T-helper 1 cell treated with Interleukin-12 subunit alpha and Interleukin-12 subunit beta and Interleukin-4 antibody, amounts not matched to agents 30 μg/mL and 1 μg/mL, for 36 hours (primary cell): ENCODE results near the gene CASTOR1.

Experiments
- H3K27ac Mint-ChIP-seq: one replicate; pipeline ENCODE4 v1.8.0; 2021; ENCODE audit warnings: mild to moderate bottlenecking, mixed read lengths
- H3K27me3 Mint-ChIP-seq: one replicate; pipeline ENCODE4 v1.8.0; 2021; ENCODE audit warnings: low read depth, mixed read lengths
- H3K36me3 Mint-ChIP-seq: one replicate; pipeline ENCODE4 v1.8.0; 2021; ENCODE audit warnings: low read depth, mixed read lengths
- H3K4me1 Mint-ChIP-seq: one replicate; pipeline ENCODE4 v1.8.0; 2021; ENCODE audit warnings: low read depth, mixed read lengths
- H3K4me3 Mint-ChIP-seq: one replicate; pipeline ENCODE4 v1.8.0; 2021; ENCODE audit warnings: mild to moderate bottlenecking, moderate library complexity, mixed read lengths
- H3K9me3 Mint-ChIP-seq: one replicate; pipeline ENCODE4 v1.8.0; 2021; ENCODE audit warnings: mixed read lengths

Gene CASTOR1

DNA sequence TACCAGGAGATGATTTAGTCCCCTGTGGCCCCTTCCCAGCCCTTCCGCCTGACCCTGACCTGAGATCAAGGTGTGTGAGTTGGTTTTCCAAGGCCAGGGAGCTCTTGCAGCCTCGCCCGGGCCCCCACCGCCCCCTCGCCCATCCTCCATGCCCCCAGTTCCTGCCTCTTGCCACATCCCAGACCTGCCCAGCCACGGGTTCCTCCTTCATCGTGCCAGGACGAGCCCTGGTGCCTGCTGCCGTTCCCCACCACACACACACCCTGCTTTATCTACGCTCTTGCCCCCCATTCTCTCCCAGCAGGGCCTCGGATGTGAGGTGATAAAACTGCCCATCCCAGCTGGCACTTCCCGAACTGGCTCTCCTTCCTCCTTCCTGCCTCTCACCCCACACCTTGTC, 41.3 kb downstream of the CASTOR1 start:
- peaks cover 52% of the 10 kb centered on the region for H3K4me1 Mint-ChIP-seq
- no peaks in the 10 kb centered on the region for H3K27me3 Mint-ChIP-seq
- peaks cover 24% of the 10 kb centered on the region for H3K36me3 Mint-ChIP-seq
- H3K9me3 Mint-ChIP-seq: no peaks in the 10 kb centered on the region
- H3K27ac Mint-ChIP-seq: peak overlapping the region; percentile 82
- peak overlapping the region; percentile 86 for H3K4me3 Mint-ChIP-seq

GRCh38 chr22:30247561-30247960, 41.7 kb downstream of the CASTOR1 start:
- H3K27ac Mint-ChIP-seq: peak overlapping the region; percentile 38
- H3K4me3 Mint-ChIP-seq: peak overlapping the region; percentile 86

GRCh38 chr22:30246814-30247376, 42.4 kb downstream of the CASTOR1 start:
- Mint-ChIP-seq H3K27me3 (no peaks in the 10 kb centered on the region), H3K4me3 (peak overlapping the region; percentile 86), H3K27ac (peak overlapping the region; percentile 83), H3K4me1 (peaks cover 54% of the 10 kb centered on the region), H3K9me3 (no peaks in the 10 kb centered on the region), H3K36me3 (peaks cover 28% of the 10 kb centered on the region)

More at GRCh38 chr22:30247561-30247960, 41.7 kb downstream of the CASTOR1 start:
- H3K9me3 Mint-ChIP-seq: no peaks in the 10 kb centered on the region
- peaks cover 28% of the 10 kb centered on the region for H3K36me3 Mint-ChIP-seq
- H3K27me3 Mint-ChIP-seq: no peaks in the 10 kb centered on the region
- peaks cover 52% of the 10 kb centered on the region for H3K4me1 Mint-ChIP-seq

DNA sequence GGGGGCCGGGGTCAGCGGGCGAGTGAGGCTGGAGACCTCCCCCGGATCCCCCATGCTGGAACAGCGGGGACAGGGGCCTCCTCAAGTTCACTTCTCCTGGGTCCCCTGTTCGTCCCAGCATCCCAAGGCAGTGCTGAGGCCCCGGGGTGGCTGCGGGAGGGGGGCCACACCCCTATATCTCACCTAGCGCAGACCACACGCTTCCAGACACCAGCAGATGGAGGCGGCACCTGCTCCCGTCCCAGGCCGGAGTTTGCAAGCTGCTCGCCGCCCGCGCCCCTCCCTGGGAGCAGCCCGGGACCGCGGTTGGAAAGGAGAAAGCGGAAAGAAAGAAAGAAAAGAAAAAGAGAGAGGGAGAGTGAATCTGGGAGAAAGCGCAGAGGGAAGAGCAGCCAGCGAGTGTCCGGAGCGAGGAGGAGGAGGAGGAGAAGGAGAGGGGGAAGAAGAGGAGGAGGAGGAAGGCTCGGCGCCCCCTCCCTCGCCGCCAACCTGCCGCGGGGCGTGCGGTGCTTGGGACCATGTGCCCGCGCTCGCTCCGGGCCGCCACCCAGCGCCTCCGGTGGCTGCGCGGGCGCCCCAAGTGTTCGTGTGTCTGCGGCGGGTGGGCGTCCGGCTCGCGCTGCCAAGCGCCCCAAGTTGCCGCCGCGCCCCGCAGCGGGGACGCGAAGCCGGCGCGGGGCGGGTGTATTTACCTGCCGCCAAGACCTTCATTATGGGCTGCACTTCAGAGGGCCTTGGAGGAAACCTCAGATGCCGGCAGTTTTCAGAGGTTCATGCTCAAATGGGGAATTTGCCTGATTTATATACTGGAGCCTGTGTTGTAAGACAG, 43.1 kb downstream of the CASTOR1 start, which contains the start of gene LIF:
Gene LIF (minus strand): TSS at position 775 of the 829 bp plus-strand sequence. CDS start 64 bp downstream, at position 711.
- no peaks in the 10 kb centered on the region for H3K9me3 Mint-ChIP-seq
- H3K36me3 Mint-ChIP-seq: peaks cover 30% of the 10 kb centered on the region
- H3K4me3 Mint-ChIP-seq: peak within 1 kb of the TSS; percentile 97

DNA sequence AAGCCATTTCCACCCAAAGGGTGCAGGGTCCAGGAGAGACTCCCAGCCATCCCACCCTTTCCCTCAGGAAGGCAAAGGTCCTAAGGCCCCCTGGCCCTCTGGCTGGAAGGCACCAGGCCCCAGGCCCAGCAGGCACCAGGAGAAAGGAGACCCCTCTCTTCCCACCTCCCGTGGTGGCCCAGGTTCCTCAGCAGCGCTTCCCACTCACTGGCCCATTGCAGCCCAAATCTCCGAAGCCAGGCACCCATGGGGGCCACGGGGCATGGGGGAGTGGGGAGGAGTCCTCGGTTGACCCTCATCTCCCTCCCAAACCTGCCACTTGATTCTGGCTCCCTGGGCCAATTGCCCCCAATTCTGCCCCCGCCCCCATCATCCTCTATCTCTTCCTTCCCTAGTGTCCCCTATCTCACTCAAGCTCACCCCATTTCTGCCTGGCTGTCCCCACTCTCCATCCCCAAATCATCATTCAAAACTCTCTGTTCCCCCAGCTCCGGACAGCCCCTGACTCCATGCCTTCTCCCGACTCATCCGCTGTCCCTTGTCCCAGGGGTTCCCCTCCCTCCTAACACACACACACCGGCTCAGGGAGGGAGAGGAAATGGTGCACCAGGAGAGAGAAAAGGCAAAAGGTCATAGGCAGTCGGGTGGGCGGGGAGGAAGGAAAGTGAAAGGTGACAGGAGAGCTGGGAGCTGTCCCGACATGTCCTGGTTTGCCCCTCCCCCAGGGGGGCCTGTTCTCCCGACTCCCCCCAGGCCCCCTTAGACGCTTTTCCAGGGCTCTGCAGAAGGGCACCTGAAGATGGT, 43.9 kb downstream of the CASTOR1 start:
- no peaks in the 10 kb centered on the region for H3K27me3 Mint-ChIP-seq

More for the DNA sequence above, 43.1 kb downstream of the CASTOR1 start, which contains the start of gene LIF:
- Mint-ChIP-seq H3K27ac (peak within 1 kb of the TSS; percentile 96), H3K4me1 (peaks cover 57% of the 10 kb centered on the region), H3K27me3 (no peaks in the 10 kb centered on the region)

DNA sequence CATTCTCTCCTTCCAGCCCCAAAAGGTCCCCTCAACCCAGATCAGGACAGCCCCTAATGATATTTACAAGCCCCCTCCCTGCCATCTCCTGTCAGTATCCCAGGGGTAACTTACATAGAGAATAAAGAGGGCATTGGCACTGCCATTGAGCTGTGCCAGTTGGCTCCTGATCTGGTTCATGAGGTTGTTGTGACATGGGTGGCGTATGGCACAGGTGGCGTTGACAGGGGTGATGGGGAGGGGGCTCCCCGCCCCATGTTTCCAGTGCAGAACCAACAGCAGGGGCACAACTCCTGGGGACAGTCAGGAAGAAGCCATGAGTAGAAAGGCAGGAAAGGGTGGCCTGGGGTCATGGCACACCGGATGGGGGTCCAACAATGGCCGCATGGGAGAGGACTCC, 44.7 kb downstream of the CASTOR1 start:
- Mint-ChIP-seq H3K4me3 (peak overlapping the region; percentile 97), H3K27ac (peak overlapping the region; percentile 92), H3K36me3 (peaks cover 34% of the 10 kb centered on the region), H3K4me1 (peaks cover 59% of the 10 kb centered on the region), H3K27me3 (no peaks in the 10 kb centered on the region), H3K9me3 (no peaks in the 10 kb centered on the region)

More for the DNA sequence above, 43.9 kb downstream of the CASTOR1 start:
- H3K36me3 Mint-ChIP-seq: peaks cover 33% of the 10 kb centered on the region
- peaks cover 64% of the 10 kb centered on the region for H3K4me1 Mint-ChIP-seq
- H3K27ac Mint-ChIP-seq: peak overlapping the region; percentile 96
- H3K9me3 Mint-ChIP-seq: no peaks in the 10 kb centered on the region
- H3K4me3 Mint-ChIP-seq: peak overlapping the region; percentile 97

DNA sequence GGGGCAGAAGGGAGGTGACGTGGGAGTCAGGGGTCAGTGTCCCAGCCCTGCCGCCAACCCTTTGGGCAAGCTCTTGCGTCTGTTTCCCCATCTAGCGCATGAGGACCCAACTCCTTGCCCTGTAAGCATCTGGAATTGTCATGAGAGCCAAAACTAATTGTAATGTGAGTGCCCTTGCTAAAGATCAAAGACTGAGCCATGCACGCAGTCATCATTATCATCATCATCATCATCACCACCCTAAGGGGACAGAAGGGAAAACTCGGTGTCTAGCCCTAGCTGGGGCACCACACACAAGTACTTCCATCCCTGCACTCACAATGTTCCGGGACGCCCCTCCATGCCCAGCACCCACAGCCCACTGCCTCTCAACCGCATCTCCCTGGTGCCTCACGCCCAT, 45.2 kb downstream of the CASTOR1 start:
- H3K9me3 Mint-ChIP-seq: no peaks in the 10 kb centered on the region
- H3K4me3 Mint-ChIP-seq: peak overlapping the region; percentile 97
- H3K27me3 Mint-ChIP-seq: no peaks in the 10 kb centered on the region
- H3K27ac Mint-ChIP-seq: peak overlapping the region; percentile 92
- H3K4me1 Mint-ChIP-seq: peaks cover 57% of the 10 kb centered on the region
- H3K36me3 Mint-ChIP-seq: peaks cover 36% of the 10 kb centered on the region

GRCh38 chr22:30243661-30244060, 45.6 kb downstream of the CASTOR1 start:
- H3K4me1 Mint-ChIP-seq: peaks cover 60% of the 10 kb centered on the region
- peaks cover 39% of the 10 kb centered on the region for H3K36me3 Mint-ChIP-seq
- peak overlapping the region; percentile 92 for H3K27ac Mint-ChIP-seq
- H3K9me3 Mint-ChIP-seq: no peaks in the 10 kb centered on the region
- peak overlapping the region; percentile 97 for H3K4me3 Mint-ChIP-seq
- no peaks in the 10 kb centered on the region for H3K27me3 Mint-ChIP-seq

- peaks cover 39% of the 10 kb centered on the region for H3K36me3 Mint-ChIP-seq
Observed at GRCh38 chr22:30241576-30242371, 47.5 kb downstream of the CASTOR1 start.

DNA sequence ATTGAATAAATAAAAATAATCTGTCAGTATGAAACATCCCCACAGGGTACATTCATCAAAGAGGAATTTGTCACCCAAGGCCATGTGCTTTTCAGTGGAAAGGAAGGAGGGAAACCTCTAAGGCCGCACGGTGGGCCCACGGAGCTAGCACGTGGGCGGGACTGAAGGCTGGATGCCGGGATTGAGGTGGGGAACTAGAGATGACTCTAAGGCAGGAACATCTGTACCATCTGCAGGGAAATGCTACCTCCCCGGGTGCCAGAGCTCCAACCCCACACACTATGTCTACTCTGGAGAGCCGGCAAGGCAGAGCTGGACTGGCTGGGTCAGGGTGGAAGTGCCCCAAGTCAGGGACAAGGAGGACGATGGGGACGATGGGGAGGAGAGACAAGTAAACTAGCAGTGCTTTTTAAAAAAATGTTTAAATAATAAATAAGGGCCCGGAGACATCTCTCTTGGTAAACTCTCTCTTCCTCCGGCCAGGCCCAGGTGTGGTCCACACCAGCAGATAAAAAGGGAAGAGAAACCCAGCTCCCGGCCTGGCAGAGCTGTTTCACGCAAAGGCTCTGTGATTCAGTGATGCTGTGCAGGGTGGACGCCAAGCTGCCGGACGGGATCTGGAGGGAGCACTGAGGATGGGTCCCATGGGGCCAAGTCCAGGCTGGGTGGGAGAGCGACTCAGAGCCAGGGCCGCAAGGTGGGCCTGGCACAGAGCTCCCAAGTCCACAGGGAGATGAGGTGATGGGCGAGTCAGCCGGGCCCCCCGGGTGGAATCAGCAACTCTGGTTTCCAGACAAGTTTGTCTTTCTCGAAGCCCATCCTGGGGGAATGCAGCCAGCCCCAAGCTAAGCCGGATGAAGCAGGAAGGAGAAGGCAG, 48.5 kb downstream of the CASTOR1 start:
- H3K9me3 Mint-ChIP-seq: no peaks in the 10 kb centered on the region
- H3K27me3 Mint-ChIP-seq: no peaks in the 10 kb centered on the region
- H3K27ac Mint-ChIP-seq: peak overlapping the region; percentile 65
- H3K4me3 Mint-ChIP-seq: peak overlapping the region; percentile 28
- H3K36me3 Mint-ChIP-seq: peaks cover 37% of the 10 kb centered on the region
- H3K4me1 Mint-ChIP-seq: peaks cover 50% of the 10 kb centered on the region

More at GRCh38 chr22:30241576-30242371, 47.5 kb downstream of the CASTOR1 start:
- Mint-ChIP-seq H3K27me3 (no peaks in the 10 kb centered on the region), H3K9me3 (no peaks in the 10 kb centered on the region), H3K4me3 (peak overlapping the region; percentile 97), H3K27ac (peak overlapping the region; percentile 65), H3K4me1 (peaks cover 53% of the 10 kb centered on the region)

GRCh38 chr22:30239488-30240405, 49.6 kb downstream of the CASTOR1 start:
- H3K4me1 Mint-ChIP-seq: peaks cover 48% of the 10 kb centered on the region
- no peak overlapping the region for H3K27ac Mint-ChIP-seq
- no peaks in the 10 kb centered on the region for H3K9me3 Mint-ChIP-seq
- H3K4me3 Mint-ChIP-seq: no peak overlapping the region
- peaks cover 33% of the 10 kb centered on the region for H3K36me3 Mint-ChIP-seq
- no peaks in the 10 kb centered on the region for H3K27me3 Mint-ChIP-seq
